IMR-90 (cell line): ENCODE data around the gene FAM124A.

ENCODE experiments used
- BHLHE40 ChIP-seq: fragments of 150-350 bp; IDR thresholded peaks from 2 replicates; pipeline ENCODE4 v1.6.1; 2016; ENCODE audit warnings: mild to moderate bottlenecking, low read depth, low read length
- CEBPB ChIP-seq: IDR thresholded peaks from 2 replicates; pipeline ENCODE4 v1.6.1; 2012; ENCODE audit warnings: low read depth, low read length, improper control_type of control experiment
- CHD1 ChIP-seq: IDR thresholded peaks from 2 replicates; pipeline ENCODE4 v1.6.1; 2012; ENCODE audit warnings: low read depth, low read length, improper control_type of control experiment
- ELK1 ChIP-seq: fragments of 150-350 bp; IDR thresholded peaks from 2 replicates; pipeline ENCODE4 v1.6.1; 2016; ENCODE audit warnings: low read depth, mild to moderate bottlenecking, low read length, moderate library complexity, borderline replicate concordance
- NFE2L2 ChIP-seq: fragments of 150-350 bp; IDR thresholded peaks from 2 replicates; pipeline ENCODE4 v1.6.1; 2016; ENCODE audit warnings: low read depth, mild to moderate bottlenecking, low read length
- POLR2A ChIP-seq: IDR thresholded peaks from 2 replicates; pipeline ENCODE4 v1.6.1; 2012; ENCODE audit warnings: mild to moderate bottlenecking, low read depth, low read length
- RAD21 ChIP-seq: IDR thresholded peaks from 2 replicates; pipeline ENCODE4 v1.6.1; 2012; ENCODE audit warnings: low read length, improper control_type of control experiment
- RFX5 ChIP-seq: IDR thresholded peaks from 2 replicates; pipeline ENCODE4 v1.8.0; 2012; ENCODE audit warnings: low read depth, mild to moderate bottlenecking, low read length, moderate library complexity
- SMC3 ChIP-seq: fragments of 150-350 bp; IDR thresholded peaks from 2 replicates; pipeline ENCODE4 v1.6.1; 2016; ENCODE audit warnings: low read depth, mild to moderate bottlenecking, antibody characterized with exemption, low read length, moderate library complexity
- USF2 ChIP-seq: fragments of 150-350 bp; IDR thresholded peaks from 2 replicates; pipeline ENCODE4 v1.6.1; 2017; ENCODE audit warnings: mild to moderate bottlenecking, antibody characterized with exemption, low read length, low read depth
- TF ChIP-seq, protein P1 (sequence below): conservative IDR thresholded peaks from 2 replicates; pipeline ENCODE4 v1.5.1; 2012; ENCODE audit warnings: mild to moderate bottlenecking, low read depth, low read length, improper control_type of control experiment

GRCh38 chr13:51255556-51255955 is 33.4 kb downstream of the FAM124A start:
- TF ChIP-seq, protein P1, sequence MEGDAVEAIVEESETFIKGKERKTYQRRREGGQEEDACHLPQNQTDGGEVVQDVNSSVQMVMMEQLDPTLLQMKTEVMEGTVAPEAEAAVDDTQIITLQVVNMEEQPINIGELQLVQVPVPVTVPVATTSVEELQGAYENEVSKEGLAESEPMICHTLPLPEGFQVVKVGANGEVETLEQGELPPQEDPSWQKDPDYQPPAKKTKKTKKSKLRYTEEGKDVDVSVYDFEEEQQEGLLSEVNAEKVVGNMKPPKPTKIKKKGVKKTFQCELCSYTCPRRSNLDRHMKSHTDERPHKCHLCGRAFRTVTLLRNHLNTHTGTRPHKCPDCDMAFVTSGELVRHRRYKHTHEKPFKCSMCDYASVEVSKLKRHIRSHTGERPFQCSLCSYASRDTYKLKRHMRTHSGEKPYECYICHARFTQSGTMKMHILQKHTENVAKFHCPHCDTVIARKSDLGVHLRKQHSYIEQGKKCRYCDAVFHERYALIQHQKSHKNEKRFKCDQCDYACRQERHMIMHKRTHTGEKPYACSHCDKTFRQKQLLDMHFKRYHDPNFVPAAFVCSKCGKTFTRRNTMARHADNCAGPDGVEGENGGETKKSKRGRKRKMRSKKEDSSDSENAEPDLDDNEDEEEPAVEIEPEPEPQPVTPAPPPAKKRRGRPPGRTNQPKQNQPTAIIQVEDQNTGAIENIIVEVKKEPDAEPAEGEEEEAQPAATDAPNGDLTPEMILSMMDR: no peak
- no peak for TF ChIP-seq POLR2A
- TF ChIP-seq RFX5: no peak
- no peak for TF ChIP-seq NFE2L2
- TF ChIP-seq RAD21: no peak
- TF ChIP-seq BHLHE40: no peak
- no peak for TF ChIP-seq USF2
- TF ChIP-seq SMC3: no peak
- TF ChIP-seq ELK1: no peak
- no peak for TF ChIP-seq CEBPB
- TF ChIP-seq CHD1: no peak
